ENCODE results near the gene GALNT10. TPM values are rescaled to one million over a fixed set of nuclear protein-coding genes. Genes with fewer than 3 reads are reported as not detected.

The GALNT10 gene
- total and polyA plus RNA-seq, 10 of the 15 experiments (the other 5 are each of a cell fraction or from before 2014, with no cell fraction given), result 3.9 to 35.4 (median 15.5) TPM

- Histone ChIP-seq H3K4me1 (ENCODE audit: control insufficient read depth, insufficient read depth, low read length) (peaks cover 12% of the 10 kb centered on the region), H3K4me3 (no peak overlapping the region), H3K36me3 (ENCODE audit: control insufficient read depth in 2 of 2, insufficient read depth in 2 of 2, low read length in 1 of 2) (no peaks in the 10 kb centered on the region), H3K27me3 (replicated peaks in 1 of 2; ENCODE audit: control insufficient read depth in 2 of 2, insufficient read depth in 2 of 2, low read length in 1 of 2) (no peaks in the 10 kb centered on the region), H2AFZ (ENCODE audit: control insufficient read depth, low read depth, low read length) (no peak overlapping the region), H3K9me3 (replicated peaks; ENCODE audit: control insufficient read depth, insufficient read depth, low read length) (no peaks in the 10 kb centered on the region), H3K9ac (ENCODE audit: control insufficient read depth, insufficient read depth, low read length) (no peak overlapping the region), H3K79me2 (ENCODE audit: control insufficient read depth, insufficient read depth, low read length) (no peaks in the 10 kb centered on the region), H3K27ac (ENCODE audit: control insufficient read depth, insufficient read depth) (no peak overlapping the region; the same call in 1 of the 2 replicates), H3K4me2 (ENCODE audit: control insufficient read depth, insufficient read depth) (peak overlapping the region; percentile 45; the same call in 1 of the 2 replicates), H4K20me1 (ENCODE audit: control insufficient read depth, insufficient read depth) (no peaks in the 10 kb centered on the region)
- intact Hi-C loops (cut with micrococcal nuclease; ENCODE audit: unreplicated experiment), result loop anchor here (1.0 kb wide), 1 partner anchor 39 kb away; no protein-coding TSS in a partner anchor
- no TSS peak for BruUV-seq (replicated peaks)
- peak; percentile 49 for FAIRE-seq
- ChIA-PET SMC1A (ENCODE audit: uncharacterized antibody, unreplicated experiment) (interaction anchor here (0.7 to 1.8 kb wide), 6 partner anchors 33 to 156 kb away, joined by 3 to 7 read pairs (median 4); no protein-coding TSS in a partner anchor), POLR2A (interaction anchor here (0.7 kb wide), 1 partner anchor 61 kb away, joined by 6 read pairs; no protein-coding TSS in a partner anchor), RAD21 (ENCODE audit: unreplicated experiment) (interaction anchor here (1.0 to 1.4 kb wide), 4 partner anchors 21 to 148 kb away, joined by 3 to 5 read pairs (median 4); no protein-coding TSS in a partner anchor), CTCF (no interaction called here)
- peak; percentile 53 for DNase-seq (ENCODE audit: low read depth, low spot score)
- peak; percentile 93 for ATAC-seq
- in situ Hi-C loops (cut with MboI), result no loop called here
- WGBS (ENCODE audit: insufficient coverage, insufficient replicate concordance, low lambda C conversion rate, missing lambda C conversion rate), result 10% methylated on average over 5 of the region's 5 CpGs
- TF ChIP-seq JUNB (IDR thresholded peaks at IDR 0.05), result peak; percentile 89
- no peak for TF ChIP-seq POU2F2 (IDR thresholded peaks at IDR 0.05; ENCODE audit: borderline replicate concordance, low read depth, low read length)
- peak; percentile 42; the same call in 1 of the 2 replicates for TF ChIP-seq MTA3 (IDR thresholded peaks at IDR 0.05; ENCODE audit: borderline replicate concordance, low read length)
- 0 out of 2 replicates have a peak, but pooled peaks have one; percentile 32 for TF ChIP-seq CBX5 (IDR thresholded peaks at IDR 0.05; ENCODE audit: low read depth)
- peak; percentile 55 for TF ChIP-seq BCL3 (IDR thresholded peaks at IDR 0.05; ENCODE audit: borderline replicate concordance, insufficient read depth, low read depth, low read length, poor library complexity, severe bottlenecking)
- TF ChIP-seq DPF2 (IDR thresholded peaks at IDR 0.05), result peak; percentile 55; the same call in 1 of the 2 replicates
- TF ChIP-seq MEF2B (IDR thresholded peaks at IDR 0.05; ENCODE audit: partially characterized antibody, poor library complexity, severe bottlenecking), result peak; percentile 32
- peak; percentile 73 for TF ChIP-seq SKIL (IDR thresholded peaks at IDR 0.05; ENCODE audit: low read depth, poor library complexity, severe bottlenecking)
- peak; percentile 84 for TF ChIP-seq RUNX3 (IDR thresholded peaks at IDR 0.05; ENCODE audit: low read length)
- TF ChIP-seq PAX8 (IDR thresholded peaks at IDR 0.05), result no peak
- TF ChIP-seq EED (IDR thresholded peaks at IDR 0.05; ENCODE audit: low read depth), result peak; percentile 89
- 0 out of 2 replicates have a peak, but pooled peaks have one; percentile 59 for TF ChIP-seq TBL1XR1 (IDR thresholded peaks at IDR 0.05; ENCODE audit: low read depth, low read length)
- peak; percentile 44; the same call in 1 of the 2 replicates for TF ChIP-seq ZNF384 (IDR thresholded peaks at IDR 0.05; ENCODE audit: borderline replicate concordance, low read depth, low read length)
- TF ChIP-seq BMI1 (IDR thresholded peaks at IDR 0.05; ENCODE audit: borderline replicate concordance), result peak; percentile 56; the same call in 1 of the 2 replicates
- TF ChIP-seq BCL11A (IDR thresholded peaks at IDR 0.05; ENCODE audit: low read depth, low read length), result peak; percentile 54; the same call in 1 of the 2 replicates
- no peak for TF ChIP-seq STAT3 (IDR thresholded peaks at IDR 0.05; ENCODE audit: low read depth, low read length)
- TF ChIP-seq SP1 (IDR thresholded peaks at IDR 0.05; ENCODE audit: low read depth, low read length), result peak; percentile 49
- TF ChIP-seq IKZF2 (IDR thresholded peaks at IDR 0.05), result peak; percentile 71 to 83
Measured at GRCh38 chr5:154345255-154345952, 154.9 kb downstream of the GALNT10 start.
